HepG2 (cell line): Measurements from ENCODE around the gene RGL1. TPM values are rescaled to one million over a fixed set of nuclear protein-coding genes. Genes with fewer than 3 reads are reported as not detected.

Experiments
- ELF4 ChIP-seq: sonication (generic); formaldehyde crosslinking; IDR thresholded peaks from 2 replicates; pipeline ENCODE4 v1.5.0; 2020; ENCODE audit warnings: missing genetic modification reagents, mild to moderate bottlenecking, moderate library complexity, borderline replicate concordance
- ETS1 ChIP-seq: sonication (generic); formaldehyde crosslinking; IDR thresholded peaks from 2 replicates; pipeline ENCODE4 v1.4.0; 2020; ENCODE audit warnings: missing genetic modification reagents
- FOSL2 ChIP-seq: sonication (generic); formaldehyde crosslinking; IDR thresholded peaks from 2 replicates; pipeline ENCODE4 v1.4.0; 2020; ENCODE audit warnings: missing genetic modification reagents
- HDAC1 ChIP-seq: sonication (generic); formaldehyde crosslinking; IDR thresholded peaks from 2 replicates; pipeline ENCODE4 v1.5.1; 2020; ENCODE audit warnings: mild to moderate bottlenecking, missing genetic modification reagents
- KDM2A ChIP-seq: sonication (generic); formaldehyde crosslinking; IDR thresholded peaks from 2 replicates; pipeline ENCODE4 v1.4.0; 2020; ENCODE audit warnings: low read depth, missing genetic modification reagents, borderline replicate concordance
- NFIC ChIP-seq: IDR thresholded peaks from 2 replicates; pipeline ENCODE4 v1.6.1; 2012; ENCODE audit warnings: mild to moderate bottlenecking, low read length, inconsistent platforms
- POLR2G ChIP-seq: fragments of 200-400 bp; formaldehyde crosslinking; IDR thresholded peaks from 2 replicates; pipeline ENCODE4 v1.6.1; 2018; ENCODE audit warnings: mild to moderate bottlenecking, low read depth, low read length, moderate library complexity
- SOX13 ChIP-seq, 3 experiments: fragments of 450-650 bp in 1 of 3; sonication (generic) in 1 of 3; formaldehyde crosslinking in 1 of 3; IDR thresholded peaks in 2 of 3; conservative IDR thresholded peaks in 1 of 3; 2 replicates each; pipeline versions ENCODE4 v1.5.0 to v1.6.1; 2016 to 2020; ENCODE audit warnings: antibody characterized with exemption in 1 of 3, mild to moderate bottlenecking in 1 of 3, missing compliant biosample characterization in 1 of 3, missing genetic modification reagents in 1 of 3, moderate library complexity in 1 of 3
- SRY ChIP-seq: sonication (generic); formaldehyde crosslinking; IDR thresholded peaks from 2 replicates; pipeline ENCODE4 v1.8.0; 2022; ENCODE audit warnings: mild to moderate bottlenecking, missing genetic modification reagents
- ZBTB26 ChIP-seq: IDR thresholded peaks from 2 replicates; pipeline ENCODE4 v1.6.1; 2016; ENCODE audit warnings: missing compliant biosample characterization, missing genetic modification reagents, borderline replicate concordance
- ZFY ChIP-seq: sonication (generic); formaldehyde crosslinking; IDR thresholded peaks from 2 replicates; pipeline ENCODE4 v1.4.0; 2020; ENCODE audit warnings: missing genetic modification reagents
- ZNF256 ChIP-seq: sonication (generic); formaldehyde crosslinking; conservative IDR thresholded peaks from 2 replicates; pipeline ENCODE4 v1.4.0; 2020; ENCODE audit warnings: missing genetic modification reagents
- ZNF550 ChIP-seq: sonication (generic); formaldehyde crosslinking; IDR thresholded peaks from 2 replicates; pipeline ENCODE4 v1.4.0; 2020; ENCODE audit warnings: mild to moderate bottlenecking, missing genetic modification reagents, borderline replicate concordance
- ZNF598 ChIP-seq: sonication (generic); formaldehyde crosslinking; IDR thresholded peaks from 2 replicates; pipeline ENCODE4 v1.5.1; 2020; ENCODE audit warnings: mild to moderate bottlenecking, missing genetic modification reagents, borderline replicate concordance
- ZNF616 ChIP-seq: sonication (generic); formaldehyde crosslinking; IDR thresholded peaks from 2 replicates; pipeline ENCODE4 v1.5.0; 2020; ENCODE audit warnings: low read depth, mild to moderate bottlenecking, missing genetic modification reagents
- ZNF678 ChIP-seq: sonication (generic); formaldehyde crosslinking; IDR thresholded peaks from 2 replicates; pipeline ENCODE4 v1.4.0; 2020; ENCODE audit warnings: mild to moderate bottlenecking, missing genetic modification reagents
- ZNF773 ChIP-seq: sonication (generic); formaldehyde crosslinking; IDR thresholded peaks from 2 replicates; pipeline ENCODE4 v1.4.0; 2020; ENCODE audit warnings: missing genetic modification reagents, borderline replicate concordance
- polyA plus RNA-seq, 8 experiments: library from polyadenylated mRNA; depleted of rRNA in 3 of 8; stranded (reverse) in 7 of 8; unstranded in 1 of 8; fragments of >200 nt; fragmentation: Illumina TruSeq in 4 of 8; extraction: Trizol in 4 of 8; gene quantifications; 2 replicates each; pipeline versions ENCODE4 v1.2.1 to v1.2.3, GENCODE V29; 2011 to 2016; ENCODE audit warnings: low read depth in 4 of 8, missing spikeins in 1 of 8, mixed read lengths in 1 of 8; ENCODE audit not compliant: insufficient read depth in 1 of 8
- total RNA-seq, 5 experiments: library from RNA; depleted of rRNA; stranded (reverse); fragments of >200 nt; fragmentation: Illumina TruSeq; extraction: Trizol; gene quantifications; 2 replicates each; pipeline ENCODE4 v1.2.3, GENCODE V29; 2016; ENCODE audit warnings: low read depth in 1 of 5
- TF ChIP-seq, protein P1 (sequence below): sonication (generic); formaldehyde crosslinking; conservative IDR thresholded peaks from 2 replicates; pipeline ENCODE4 v1.4.0; 2020; ENCODE audit warnings: missing genetic modification reagents
- TF ChIP-seq, protein P2 (sequence below): sonication (generic); formaldehyde crosslinking; IDR thresholded peaks from 2 replicates; pipeline ENCODE4 v1.5.1; 2020; ENCODE audit warnings: mild to moderate bottlenecking, missing genetic modification reagents, borderline replicate concordance

The RGL1 gene
- total and polyA plus RNA-seq, 2 of the 13 experiments (the other 11 are each of a cell fraction or from before 2014, with no cell fraction given), result 3.5 to 4.7 TPM

DNA sequence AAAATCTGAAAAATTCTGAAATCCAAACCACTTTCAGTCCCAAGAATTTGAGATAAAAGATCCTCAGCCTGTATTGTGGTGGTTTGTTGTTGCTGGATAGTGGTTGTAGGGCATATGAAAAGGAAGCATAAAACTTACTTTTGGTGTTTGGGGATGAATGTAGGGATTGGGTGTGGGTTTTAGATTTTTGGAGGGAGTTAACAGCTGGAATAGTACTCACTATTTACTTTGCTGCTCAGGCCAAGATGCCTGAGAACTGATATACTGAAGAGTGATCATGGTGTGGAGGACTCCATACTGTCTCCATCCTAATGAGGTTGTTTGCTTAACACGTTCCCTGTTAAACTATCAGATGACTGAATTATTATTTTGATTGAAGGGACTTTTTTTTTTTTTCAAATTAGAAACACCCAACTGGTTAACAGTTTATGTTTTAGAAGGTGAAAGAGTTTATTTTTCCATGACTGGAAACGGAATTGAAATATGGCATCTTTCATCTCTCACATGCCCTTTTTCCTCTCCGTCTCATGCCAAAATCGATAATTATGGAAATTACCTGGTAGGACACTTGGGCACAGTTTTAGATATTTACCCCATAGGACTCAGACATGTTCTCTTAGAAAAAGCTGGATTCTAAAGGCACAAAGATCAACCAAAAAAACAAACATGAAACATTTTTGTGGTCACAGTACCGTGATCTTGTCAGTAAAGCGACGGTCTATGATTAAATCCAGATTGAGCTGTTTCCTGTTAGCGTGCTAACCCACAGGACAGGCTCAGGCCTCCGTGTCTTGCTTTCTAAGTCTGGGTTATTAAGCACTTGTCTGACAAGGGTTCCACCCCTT, 37.3 kb downstream of the RGL1 start (continued):
- TF ChIP-seq SOX13 (IDR thresholded peaks at IDR 0.05), result no peak
- peak in 1 of 2 experiments; percentile 53; a peak in 1 of 4 replicates for TF ChIP-seq SOX13 (CRISPR knock-in tag; conservative IDR thresholded peaks at IDR 0.05 in 1 of 2, IDR thresholded peaks at IDR 0.05 in 1 of 2)
- no peak for TF ChIP-seq ZNF773 (CRISPR knock-in tag)
- no peak for TF ChIP-seq ZNF550 (CRISPR knock-in tag)
- TF ChIP-seq KDM2A (CRISPR knock-in tag), result no peak
- peak; percentile 35; the same call in 1 of the 2 replicates for TF ChIP-seq FOSL2 (CRISPR knock-in tag)
- 0 out of 2 replicates have a peak, but pooled peaks have one; percentile 33 for TF ChIP-seq POLR2G
- no peak for TF ChIP-seq SRY (CRISPR knock-in tag)
- TF ChIP-seq ZFY, result peak; percentile 44; the same call in 1 of the 2 replicates
- no peak for TF ChIP-seq ZNF256
- no peak for TF ChIP-seq ETS1 (CRISPR knock-in tag)
- TF ChIP-seq ZBTB26 (CRISPR knock-in tag), result no peak
- TF ChIP-seq, protein P1, sequence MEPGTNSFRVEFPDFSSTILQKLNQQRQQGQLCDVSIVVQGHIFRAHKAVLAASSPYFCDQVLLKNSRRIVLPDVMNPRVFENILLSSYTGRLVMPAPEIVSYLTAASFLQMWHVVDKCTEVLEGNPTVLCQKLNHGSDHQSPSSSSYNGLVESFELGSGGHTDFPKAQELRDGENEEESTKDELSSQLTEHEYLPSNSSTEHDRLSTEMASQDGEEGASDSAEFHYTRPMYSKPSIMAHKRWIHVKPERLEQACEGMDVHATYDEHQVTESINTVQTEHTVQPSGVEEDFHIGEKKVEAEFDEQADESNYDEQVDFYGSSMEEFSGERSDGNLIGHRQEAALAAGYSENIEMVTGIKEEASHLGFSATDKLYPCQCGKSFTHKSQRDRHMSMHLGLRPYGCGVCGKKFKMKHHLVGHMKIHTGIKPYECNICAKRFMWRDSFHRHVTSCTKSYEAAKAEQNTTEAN, result no peak
- TF ChIP-seq ZNF598 (CRISPR knock-in tag), result no peak
- no peak for TF ChIP-seq ELF4
- TF ChIP-seq ZNF678, result no peak
- TF ChIP-seq ZNF616 (CRISPR knock-in tag), result no peak
- peak; percentile 47; the same call in 1 of the 2 replicates for TF ChIP-seq NFIC
- TF ChIP-seq, protein P2, sequence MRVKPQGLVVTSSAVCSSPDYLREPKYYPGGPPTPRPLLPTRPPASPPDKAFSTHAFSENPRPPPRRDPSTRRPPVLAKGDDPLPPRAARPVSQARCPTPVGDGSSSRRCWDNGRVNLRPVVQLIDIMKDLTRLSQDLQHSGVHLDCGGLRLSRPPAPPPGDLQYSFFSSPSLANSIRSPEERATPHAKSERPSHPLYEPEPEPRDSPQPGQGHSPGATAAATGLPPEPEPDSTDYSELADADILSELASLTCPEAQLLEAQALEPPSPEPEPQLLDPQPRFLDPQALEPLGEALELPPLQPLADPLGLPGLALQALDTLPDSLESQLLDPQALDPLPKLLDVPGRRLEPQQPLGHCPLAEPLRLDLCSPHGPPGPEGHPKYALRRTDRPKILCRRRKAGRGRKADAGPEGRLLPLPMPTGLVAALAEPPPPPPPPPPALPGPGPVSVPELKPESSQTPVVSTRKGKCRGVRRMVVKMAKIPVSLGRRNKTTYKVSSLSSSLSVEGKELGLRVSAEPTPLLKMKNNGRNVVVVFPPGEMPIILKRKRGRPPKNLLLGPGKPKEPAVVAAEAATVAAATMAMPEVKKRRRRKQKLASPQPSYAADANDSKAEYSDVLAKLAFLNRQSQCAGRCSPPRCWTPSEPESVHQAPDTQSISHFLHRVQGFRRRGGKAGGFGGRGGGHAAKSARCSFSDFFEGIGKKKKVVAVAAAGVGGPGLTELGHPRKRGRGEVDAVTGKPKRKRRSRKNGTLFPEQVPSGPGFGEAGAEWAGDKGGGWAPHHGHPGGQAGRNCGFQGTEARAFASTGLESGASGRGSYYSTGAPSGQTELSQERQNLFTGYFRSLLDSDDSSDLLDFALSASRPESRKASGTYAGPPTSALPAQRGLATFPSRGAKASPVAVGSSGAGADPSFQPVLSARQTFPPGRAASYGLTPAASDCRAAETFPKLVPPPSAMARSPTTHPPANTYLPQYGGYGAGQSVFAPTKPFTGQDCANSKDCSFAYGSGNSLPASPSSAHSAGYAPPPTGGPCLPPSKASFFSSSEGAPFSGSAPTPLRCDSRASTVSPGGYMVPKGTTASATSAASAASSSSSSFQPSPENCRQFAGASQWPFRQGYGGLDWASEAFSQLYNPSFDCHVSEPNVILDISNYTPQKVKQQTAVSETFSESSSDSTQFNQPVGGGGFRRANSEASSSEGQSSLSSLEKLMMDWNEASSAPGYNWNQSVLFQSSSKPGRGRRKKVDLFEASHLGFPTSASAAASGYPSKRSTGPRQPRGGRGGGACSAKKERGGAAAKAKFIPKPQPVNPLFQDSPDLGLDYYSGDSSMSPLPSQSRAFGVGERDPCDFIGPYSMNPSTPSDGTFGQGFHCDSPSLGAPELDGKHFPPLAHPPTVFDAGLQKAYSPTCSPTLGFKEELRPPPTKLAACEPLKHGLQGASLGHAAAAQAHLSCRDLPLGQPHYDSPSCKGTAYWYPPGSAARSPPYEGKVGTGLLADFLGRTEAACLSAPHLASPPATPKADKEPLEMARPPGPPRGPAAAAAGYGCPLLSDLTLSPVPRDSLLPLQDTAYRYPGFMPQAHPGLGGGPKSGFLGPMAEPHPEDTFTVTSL (CRISPR knock-in tag), result peak; percentile 79; the same call in 1 of the 2 replicates
- peak; percentile 38; the same call in 1 of the 2 replicates for TF ChIP-seq HDAC1 (CRISPR knock-in tag)
